SH-SY5Y (cell line): ENCODE results near the gene SRP9.

ENCODE experiments used
- GATA2 ChIP-seq: IDR thresholded peaks from 2 replicates; pipeline ENCODE4 v1.6.1; 2011; ENCODE audit warnings: mild to moderate bottlenecking, low read depth, low read length
- GATA3 ChIP-seq: IDR thresholded peaks from 2 replicates; pipeline ENCODE4 v1.6.1; 2011; ENCODE audit warnings: low read depth, mild to moderate bottlenecking, low read length, moderate library complexity

DNA sequence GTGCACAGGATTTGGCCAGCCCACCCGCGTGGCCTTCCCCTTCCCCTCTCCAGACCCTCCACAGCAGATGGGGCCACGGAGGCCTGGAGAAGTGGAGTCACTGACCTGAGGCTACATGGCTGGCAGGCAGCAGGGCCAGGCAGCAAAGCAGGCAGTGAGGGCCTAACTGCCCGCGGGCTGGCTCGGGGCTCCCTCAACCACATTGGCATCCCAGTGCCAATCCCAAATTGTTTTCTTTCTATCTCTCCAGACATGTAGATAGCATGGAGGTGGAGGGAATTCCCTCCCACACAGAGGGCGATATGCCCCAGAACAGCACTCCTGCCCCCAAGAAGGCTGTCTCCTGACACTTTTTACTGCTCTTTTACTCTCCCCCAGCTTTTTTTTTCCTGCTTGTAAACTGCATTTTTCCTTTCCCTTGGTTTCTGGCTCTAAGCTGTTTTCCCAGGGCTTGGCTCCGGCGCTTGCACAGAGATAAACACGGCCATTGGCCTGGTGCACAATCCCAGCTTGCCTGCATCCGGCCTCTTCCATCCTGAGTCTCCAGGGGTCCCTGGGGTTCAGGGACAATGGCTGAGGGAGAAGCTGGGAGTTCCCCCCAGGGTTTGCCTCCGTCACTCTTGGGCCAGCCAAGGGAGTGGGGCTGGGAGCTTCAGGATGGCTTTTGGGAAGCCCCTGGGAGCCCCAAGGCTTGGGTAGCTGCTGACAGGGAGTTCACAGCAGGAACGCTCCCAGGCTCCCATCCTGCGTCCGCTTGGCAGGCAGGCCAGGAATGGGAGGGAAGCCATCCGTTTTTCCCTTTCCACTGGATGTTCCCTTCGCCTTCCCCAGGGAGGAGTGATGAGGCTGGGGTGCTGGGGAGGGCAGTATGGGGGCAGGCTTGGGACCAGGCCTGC lies 39.3 kb downstream of the SRP9 start:
- no peak for TF ChIP-seq GATA2
- no peak for TF ChIP-seq GATA3
